Uterus (tissue), 4 donors: ENCODE data around the gene SMDT1. TPM values are rescaled to one million over a fixed set of nuclear protein-coding genes. Genes with fewer than 3 reads are reported as not detected.
"Not testable (repeated sequence)": the region's sequence is repeated elsewhere in the genome, so short reads cannot be mapped to it uniquely, and the experiment has no call there.

Source experiments
- DNase-seq, 2 donors: peaks; one replicate each; pipeline ENCODE4 v3.0.0-alpha.2; 2019 to 2020
- H3K27ac ChIP-seq, 2 donors: fragments of 200-600 bp; sonication (generic); 1 replicate in 1 of 2; 2 replicates in 1 of 2; pipeline ENCODE4 v1.5.1; 2016 to 2018
- H3K27me3 ChIP-seq, 2 donors: fragments of 200-600 bp; sonication (generic); one replicate each; pipeline ENCODE4 v1.5.1; 2018 to 2019; ENCODE audit warnings: control low read depth in 1 of 2
- H3K36me3 ChIP-seq, 2 donors: fragments of 200-600 bp; sonication (generic); one replicate each; pipeline ENCODE4 v1.5.1; 2019; ENCODE audit warnings: control low read depth in 1 of 2
- H3K4me1 ChIP-seq, 2 donors: fragments of 200-600 bp; sonication (generic); one replicate each; pipeline ENCODE4 v1.5.1; 2018 to 2019; ENCODE audit warnings: control low read depth in 1 of 2
- H3K4me3 ChIP-seq, 2 donors: fragments of 200-600 bp; sonication (generic); 1 replicate in 1 of 2; 2 replicates in 1 of 2; pipeline ENCODE4 v1.5.1; 2018 to 2019; ENCODE audit warnings: mild to moderate bottlenecking in 1 of 2
- H3K9me3 ChIP-seq, 2 donors: fragments of 200-600 bp; sonication (generic); one replicate each; pipeline ENCODE4 v1.5.1; 2019; ENCODE audit warnings: control low read depth in 1 of 2
- POLR2A ChIP-seq, 2 donors: fragments of 450-650 bp; IDR thresholded peaks; one replicate each; pipeline ENCODE4 v1.6.1; 2016; ENCODE audit warnings: antibody characterized with exemption in 2 of 2, mild to moderate bottlenecking in 1 of 2, moderate library complexity in 1 of 2
- intact Hi-C: fragments of 100-400 bp; cut with DNase I; formaldehyde crosslinking; loops from one replicate; pipeline ENCODE4 v1.15.1; 2023; ENCODE audit warnings: low total_unique reads
- total RNA-seq, 4 donors: library from RNA; depleted of rRNA in 3 of 4; stranded (reverse); fragments of >200 nt in 3 of 4; gene quantifications; one replicate each; pipeline versions ENCODE4 v1.1.0 to v1.2.4, GENCODE V29; 2014 to 2023
- TF ChIP-seq, protein P1 (sequence below), 4 experiments: fragments of 200-600 bp in 2 of 4; fragments of 450-650 bp in 2 of 4; sonication (generic) in 2 of 4; IDR thresholded peaks; one replicate each; pipeline ENCODE4 v1.5.1; 2016 to 2019; ENCODE audit warnings: antibody characterized with exemption in 4 of 4, mild to moderate bottlenecking in 2 of 4, moderate library complexity in 1 of 4
- donor health status: DM: yes; HTN: yes; CAD: no.

SMDT1 gene
- total RNA-seq, 4 donors from 2014 or later, result 8.3 to 98.0 (median 33.2) TPM

- H3K27ac ChIP-seq, result no peak overlapping the region
- no peaks in the 10 kb centered on the region for H3K36me3 ChIP-seq
- H3K9me3 ChIP-seq, result peaks cover 0 to 4% of the 10 kb centered on the region in 2 donors
- intact Hi-C loops, result no loop called here
- H3K4me3 ChIP-seq, result no peak overlapping the region
- no peaks in the 10 kb centered on the region for H3K4me1 ChIP-seq
- TF ChIP-seq POLR2A (IDR thresholded peaks at IDR 0.05), result no peak
- TF ChIP-seq, protein P1, sequence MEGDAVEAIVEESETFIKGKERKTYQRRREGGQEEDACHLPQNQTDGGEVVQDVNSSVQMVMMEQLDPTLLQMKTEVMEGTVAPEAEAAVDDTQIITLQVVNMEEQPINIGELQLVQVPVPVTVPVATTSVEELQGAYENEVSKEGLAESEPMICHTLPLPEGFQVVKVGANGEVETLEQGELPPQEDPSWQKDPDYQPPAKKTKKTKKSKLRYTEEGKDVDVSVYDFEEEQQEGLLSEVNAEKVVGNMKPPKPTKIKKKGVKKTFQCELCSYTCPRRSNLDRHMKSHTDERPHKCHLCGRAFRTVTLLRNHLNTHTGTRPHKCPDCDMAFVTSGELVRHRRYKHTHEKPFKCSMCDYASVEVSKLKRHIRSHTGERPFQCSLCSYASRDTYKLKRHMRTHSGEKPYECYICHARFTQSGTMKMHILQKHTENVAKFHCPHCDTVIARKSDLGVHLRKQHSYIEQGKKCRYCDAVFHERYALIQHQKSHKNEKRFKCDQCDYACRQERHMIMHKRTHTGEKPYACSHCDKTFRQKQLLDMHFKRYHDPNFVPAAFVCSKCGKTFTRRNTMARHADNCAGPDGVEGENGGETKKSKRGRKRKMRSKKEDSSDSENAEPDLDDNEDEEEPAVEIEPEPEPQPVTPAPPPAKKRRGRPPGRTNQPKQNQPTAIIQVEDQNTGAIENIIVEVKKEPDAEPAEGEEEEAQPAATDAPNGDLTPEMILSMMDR (IDR thresholded peaks at IDR 0.05), result no peak
- H3K27me3 ChIP-seq, result no peaks in the 10 kb centered on the region
- DNase-seq, result no peak
Observed at GRCh38 chr22:42111798-42112197, 32.3 kb downstream of the SMDT1 start.

- H3K4me1 ChIP-seq, intact Hi-C loops, H3K4me3 ChIP-seq, H3K27me3 ChIP-seq, H3K27ac ChIP-seq, H3K9me3 ChIP-seq, DNase-seq, H3K36me3 ChIP-seq: not testable (repeated sequence)
- TF ChIP-seq, protein P1 (IDR thresholded peaks at IDR 0.05), result peak in 1 of 4 experiments; percentile 4
Observed at GRCh38 chr22:42112793-42113192, 33.3 kb downstream of the SMDT1 start.

DNA sequence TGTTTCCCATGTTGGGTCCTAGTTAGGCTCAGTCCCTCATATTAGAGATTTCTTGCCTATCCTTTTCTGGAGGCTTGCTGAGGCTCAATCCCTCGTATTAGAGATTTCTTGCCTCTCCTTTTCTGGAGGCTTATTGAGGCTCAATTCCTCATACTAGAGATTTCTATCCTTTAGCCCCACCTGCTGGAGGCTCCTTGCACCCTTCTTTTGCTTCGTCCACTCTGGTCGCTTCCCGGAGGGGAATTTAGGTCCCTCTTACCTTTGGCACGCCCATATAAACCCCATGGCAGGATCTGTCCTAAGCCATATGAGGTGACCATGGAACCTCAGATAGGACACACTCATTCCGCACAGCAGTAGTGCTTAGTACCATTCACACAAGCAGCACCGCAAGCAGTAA lies 35.2 kb downstream of the SMDT1 start:
- intact Hi-C loops, result no loop called here
- Histone ChIP-seq H3K9me3 (peaks cover 0 to 4% of the 10 kb centered on the region in 2 donors), H3K4me3 (no peak overlapping the region), H3K27ac (no peak overlapping the region), H3K4me1 (no peaks in the 10 kb centered on the region), H3K36me3 (no peaks in the 10 kb centered on the region), H3K27me3 (no peaks in the 10 kb centered on the region)
- TF ChIP-seq POLR2A (IDR thresholded peaks at IDR 0.05), result no peak
- TF ChIP-seq, protein P1 (IDR thresholded peaks at IDR 0.05), result no peak
- DNase-seq, result no peak

DNA sequence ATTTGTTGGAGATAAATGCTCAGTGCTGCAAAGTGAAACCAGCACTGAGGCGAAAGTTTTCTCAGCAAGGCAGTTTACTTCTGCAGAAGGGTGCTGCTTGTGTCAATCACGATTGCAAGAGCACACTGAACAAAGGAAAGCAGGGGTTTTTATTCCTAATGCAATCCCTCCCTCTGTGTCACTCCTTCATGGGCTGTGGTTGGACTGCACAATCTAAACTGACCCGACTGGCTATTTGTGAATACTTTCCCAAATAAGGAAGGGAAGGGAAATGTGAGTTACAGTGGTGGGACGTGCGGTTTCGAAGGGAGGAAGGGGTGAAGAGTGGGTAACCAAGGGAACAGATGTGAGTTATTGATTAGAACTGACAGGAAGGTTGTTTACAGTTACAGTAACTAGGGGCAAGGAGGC lies 35.9 kb downstream of the SMDT1 start:
- H3K27me3 ChIP-seq, H3K36me3 ChIP-seq, H3K9me3 ChIP-seq, H3K4me1 ChIP-seq, H3K27ac ChIP-seq, DNase-seq, H3K4me3 ChIP-seq, intact Hi-C loops: not testable (repeated sequence)

- Histone ChIP-seq H3K27me3 (no peaks in the 10 kb centered on the region), H3K4me3 (no peak overlapping the region), H3K9me3 (peaks cover 0 to 4% of the 10 kb centered on the region in 2 donors), H3K36me3 (no peaks in the 10 kb centered on the region), H3K4me1 (no peaks in the 10 kb centered on the region), H3K27ac (no peak overlapping the region)
- DNase-seq, result no peak
- no peak for TF ChIP-seq POLR2A (IDR thresholded peaks at IDR 0.05)
- TF ChIP-seq, protein P1 (IDR thresholded peaks at IDR 0.05), result no peak
- intact Hi-C loops, result no loop called here
Observed at GRCh38 chr22:42116848-42117424, 37.4 kb downstream of the SMDT1 start.

- DNase-seq, H3K4me1 ChIP-seq, H3K27me3 ChIP-seq, H3K36me3 ChIP-seq, intact Hi-C loops, H3K27ac ChIP-seq, H3K4me3 ChIP-seq, H3K9me3 ChIP-seq: not testable (repeated sequence)
Observed at GRCh38 chr22:42120231-42121021, 40.9 kb downstream of the SMDT1 start.

DNA sequence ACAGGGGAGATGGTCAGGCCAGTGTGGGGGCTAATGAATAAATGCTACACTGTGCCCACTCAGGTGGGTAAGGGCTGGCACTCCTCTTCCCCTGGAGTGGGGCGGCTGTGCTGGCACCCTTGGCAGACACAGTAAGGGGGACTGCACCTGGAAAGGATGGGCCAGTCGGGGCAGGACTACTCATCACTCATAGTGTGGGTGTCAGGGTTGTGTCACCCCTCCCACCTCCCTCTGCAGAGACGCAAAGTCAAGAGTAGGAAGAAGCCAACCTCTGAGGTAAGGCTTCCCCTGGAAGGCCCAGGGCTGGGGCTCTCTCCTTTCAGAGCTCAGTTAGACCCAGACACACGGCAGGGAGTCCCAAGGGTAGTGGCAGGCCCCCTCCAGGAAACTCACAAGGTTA lies 44.0 kb downstream of the SMDT1 start:
- H3K9me3 ChIP-seq, intact Hi-C loops: not testable (repeated sequence)

More for the DNA sequence above, 44.0 kb downstream of the SMDT1 start:
- not testable (repeated sequence) for H3K27ac ChIP-seq, H3K4me3 ChIP-seq, H3K36me3 ChIP-seq, H3K27me3 ChIP-seq, DNase-seq, H3K4me1 ChIP-seq
